Measurements from ENCODE around the gene BAG5. TPM values are rescaled to one million over a fixed set of nuclear protein-coding genes. Genes with fewer than 3 reads are reported as not detected.

The BAG5 gene
- total RNA-seq, 1 donor from 2014 or later = 20.1 TPM

DNA sequence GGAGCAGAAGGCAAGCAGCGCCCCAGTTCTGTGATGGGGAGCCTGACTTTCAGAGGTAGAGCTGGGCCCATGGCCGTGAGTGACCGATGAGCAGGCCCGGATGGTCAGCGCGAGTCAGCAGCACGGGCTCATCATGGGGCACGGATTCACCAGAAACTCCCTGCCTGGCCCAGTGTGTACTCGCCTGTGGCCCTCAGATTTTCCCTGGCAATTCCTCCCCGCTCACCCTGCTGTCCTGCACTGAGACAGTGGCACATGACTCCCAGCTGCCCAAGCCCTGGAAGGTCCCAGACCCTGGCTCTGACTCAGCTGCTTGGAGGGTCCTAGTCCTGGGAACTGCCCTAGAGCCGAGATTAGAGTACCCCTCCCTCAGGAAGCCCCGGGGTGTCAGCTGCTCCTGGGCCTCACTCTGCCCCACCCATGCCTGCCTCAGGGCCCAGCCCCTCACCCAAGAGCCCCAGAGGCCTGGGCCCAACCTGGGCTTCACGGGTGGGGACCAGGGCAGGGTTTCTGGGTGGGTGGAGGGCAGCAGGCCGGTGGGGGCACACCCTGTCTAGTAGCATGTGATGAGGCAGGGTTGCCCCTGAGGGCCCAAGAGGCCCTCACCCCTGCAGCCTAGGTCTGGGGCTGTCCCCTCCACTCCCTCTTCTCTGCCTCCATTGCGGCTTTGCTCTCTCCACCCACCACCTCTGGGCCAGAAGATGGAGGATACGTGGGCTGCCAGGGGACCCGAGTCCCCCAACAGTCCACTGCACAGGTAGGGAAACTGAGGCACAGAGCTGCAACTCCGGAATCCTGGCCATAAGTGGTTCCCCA lies 25.1 kb downstream of the BAG5 start:
- DNase-seq (ENCODE audit: low spot score) = no peak
- intact Hi-C loops (cut with DNase I) = no loop called here

DNA sequence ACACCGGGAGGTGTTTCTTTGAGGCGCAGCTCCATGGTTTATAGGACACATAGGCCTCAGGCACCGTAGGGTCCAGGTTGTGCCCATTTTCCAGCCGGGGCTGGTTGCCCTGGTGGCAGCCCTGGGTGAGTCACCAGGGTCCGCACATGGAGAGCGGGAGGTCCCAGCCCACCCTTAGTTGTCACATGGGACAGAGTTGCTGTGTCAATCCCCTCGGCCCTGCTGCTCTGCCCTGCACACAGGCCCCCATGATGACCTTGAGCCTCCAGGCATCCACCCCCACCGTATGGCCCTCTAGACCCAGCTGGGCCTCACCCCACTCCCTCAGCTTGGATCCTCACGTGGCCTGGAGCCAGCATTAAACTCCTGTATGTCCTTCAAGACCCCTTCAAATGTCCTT lies 25.8 kb downstream of the BAG5 start:
- DNase-seq (ENCODE audit: low spot score) = no peak
- intact Hi-C loops (cut with DNase I) = no loop called here

DNA sequence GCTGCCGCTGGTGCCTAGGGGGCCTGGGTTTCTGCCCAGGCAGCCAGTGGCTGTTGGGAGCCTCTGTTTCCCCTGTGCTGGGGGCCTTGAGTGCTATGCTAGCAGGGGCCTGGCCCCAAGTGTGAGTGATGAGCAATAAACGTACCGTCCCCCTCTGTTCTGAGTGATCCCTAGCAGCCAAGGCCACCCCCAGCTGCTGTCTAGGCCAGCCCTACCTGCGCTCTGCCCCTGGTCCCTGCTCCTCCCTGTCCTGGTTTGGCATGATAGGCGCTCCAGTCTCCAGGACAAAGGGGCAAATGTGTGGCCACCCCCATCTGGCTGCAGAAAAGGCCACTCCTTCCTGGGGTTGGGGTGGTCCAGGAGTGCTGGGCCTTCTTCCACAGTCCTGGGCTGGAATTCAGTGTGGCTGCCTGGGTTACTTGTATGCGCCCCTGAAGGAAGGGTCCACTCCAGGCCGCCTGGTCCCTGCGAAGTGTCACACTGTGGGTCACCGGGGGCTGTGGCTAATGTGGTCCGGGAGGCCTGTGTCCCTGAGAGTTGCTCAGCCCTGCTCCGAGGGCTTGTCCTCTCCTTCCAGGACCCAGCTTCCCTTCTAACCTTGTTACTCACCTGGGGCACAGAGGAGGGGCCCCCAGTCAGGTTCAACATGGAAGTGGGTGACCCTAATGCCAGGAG lies 26.4 kb downstream of the BAG5 start:
- intact Hi-C loops (cut with DNase I) = no loop called here
- DNase-seq (ENCODE audit: low spot score) = no peak

DNA sequence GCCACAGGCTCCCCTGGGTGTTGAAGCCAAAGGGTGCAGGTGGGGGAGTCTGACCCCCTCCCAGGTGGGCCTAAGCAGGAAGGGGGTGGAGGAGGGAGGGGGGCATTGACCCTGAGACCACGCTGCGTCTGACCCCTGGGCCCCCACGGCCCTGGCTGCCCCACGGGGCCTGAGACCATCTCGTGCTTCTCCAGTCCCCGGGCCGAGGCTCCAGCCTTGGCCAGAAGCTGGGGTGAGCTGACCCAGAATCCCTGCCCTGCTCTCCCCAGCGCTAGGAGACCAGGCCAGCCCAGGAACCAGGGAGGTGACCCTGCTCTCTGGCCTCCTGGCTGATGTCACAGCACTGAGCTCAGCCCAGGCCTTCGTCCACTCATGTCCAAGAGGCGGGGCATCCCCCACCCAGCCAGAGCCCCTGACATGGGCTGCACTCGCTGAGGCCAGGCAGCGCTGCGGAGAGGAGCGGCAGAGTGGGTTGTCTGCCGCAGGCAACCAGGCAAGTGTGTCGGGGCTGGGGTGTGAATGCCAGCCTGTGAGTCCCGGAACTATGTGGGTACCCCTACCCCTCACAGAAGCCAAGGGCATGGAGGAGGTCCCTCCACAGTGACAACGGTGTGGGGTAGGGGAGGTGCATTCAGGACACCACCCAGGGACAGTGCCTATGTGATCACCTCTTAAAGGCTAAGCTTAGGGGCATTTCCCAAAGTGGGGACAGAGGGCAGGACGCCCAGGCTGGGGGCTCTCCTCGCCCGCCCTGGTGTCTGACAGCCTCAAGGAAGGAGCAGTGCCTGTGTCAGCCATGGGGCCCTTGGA lies 27.2 kb downstream of the BAG5 start:
- intact Hi-C loops (cut with DNase I) = no loop called here
- no peak for DNase-seq (ENCODE audit: low spot score)

DNA sequence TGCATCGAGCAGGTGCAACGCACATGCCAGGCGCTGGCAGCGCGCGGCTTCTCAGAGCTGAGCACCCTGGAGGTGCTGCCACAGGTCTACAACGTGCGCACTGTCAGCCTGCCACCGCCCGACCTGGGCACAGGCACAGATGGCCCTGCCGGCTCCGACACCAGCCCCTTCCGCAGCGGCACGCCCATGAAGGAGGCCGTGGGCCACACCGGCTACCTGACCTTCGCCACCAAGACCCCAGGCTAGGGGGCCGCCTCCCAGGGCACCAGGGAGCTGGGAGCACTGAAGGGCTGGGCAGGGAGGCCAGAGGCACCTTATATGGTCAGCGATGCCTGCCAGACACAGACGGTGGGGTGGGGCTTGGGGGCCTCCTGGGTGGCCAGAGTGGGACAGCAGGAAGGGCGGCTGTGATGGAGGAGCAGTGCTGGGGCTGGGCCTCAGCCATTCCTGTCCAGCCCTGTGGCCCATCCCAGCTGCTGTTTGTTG lies 27.8 kb downstream of the BAG5 start:
- DNase-seq (ENCODE audit: low spot score) = no peak
- intact Hi-C loops (cut with DNase I) = no loop called here

DNA sequence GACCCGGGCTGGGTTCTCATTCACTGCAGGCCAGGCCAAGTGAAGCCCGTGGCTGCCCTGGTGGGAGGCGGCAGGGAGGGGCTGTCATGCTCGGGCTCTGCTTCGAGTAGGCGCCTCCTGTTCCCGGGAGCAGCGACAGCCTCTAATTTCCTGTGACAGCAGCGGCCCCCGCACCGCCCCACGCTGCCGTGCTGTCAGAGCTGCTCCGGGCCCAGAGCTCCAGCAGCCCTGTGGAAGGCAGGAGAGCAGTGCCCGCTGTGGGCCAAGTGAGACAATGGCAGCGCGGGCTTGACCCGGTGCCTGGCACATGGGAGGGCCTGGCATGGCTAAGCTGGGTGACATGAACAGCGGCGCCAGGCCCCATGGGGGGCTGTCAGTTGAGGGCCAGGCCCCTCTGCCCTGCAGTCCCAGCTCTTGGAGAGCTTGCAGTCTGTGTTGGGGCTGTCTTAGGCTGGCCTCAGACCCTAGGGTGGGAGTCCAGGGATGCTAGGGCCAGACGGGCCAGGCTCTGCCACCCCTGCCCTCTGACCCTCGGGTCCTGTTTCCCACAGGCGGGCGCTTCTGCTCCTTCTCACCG lies 28.4 kb downstream of the BAG5 start:
- intact Hi-C loops (cut with DNase I) = no loop called here
- no peak for DNase-seq (ENCODE audit: low spot score)

DNA sequence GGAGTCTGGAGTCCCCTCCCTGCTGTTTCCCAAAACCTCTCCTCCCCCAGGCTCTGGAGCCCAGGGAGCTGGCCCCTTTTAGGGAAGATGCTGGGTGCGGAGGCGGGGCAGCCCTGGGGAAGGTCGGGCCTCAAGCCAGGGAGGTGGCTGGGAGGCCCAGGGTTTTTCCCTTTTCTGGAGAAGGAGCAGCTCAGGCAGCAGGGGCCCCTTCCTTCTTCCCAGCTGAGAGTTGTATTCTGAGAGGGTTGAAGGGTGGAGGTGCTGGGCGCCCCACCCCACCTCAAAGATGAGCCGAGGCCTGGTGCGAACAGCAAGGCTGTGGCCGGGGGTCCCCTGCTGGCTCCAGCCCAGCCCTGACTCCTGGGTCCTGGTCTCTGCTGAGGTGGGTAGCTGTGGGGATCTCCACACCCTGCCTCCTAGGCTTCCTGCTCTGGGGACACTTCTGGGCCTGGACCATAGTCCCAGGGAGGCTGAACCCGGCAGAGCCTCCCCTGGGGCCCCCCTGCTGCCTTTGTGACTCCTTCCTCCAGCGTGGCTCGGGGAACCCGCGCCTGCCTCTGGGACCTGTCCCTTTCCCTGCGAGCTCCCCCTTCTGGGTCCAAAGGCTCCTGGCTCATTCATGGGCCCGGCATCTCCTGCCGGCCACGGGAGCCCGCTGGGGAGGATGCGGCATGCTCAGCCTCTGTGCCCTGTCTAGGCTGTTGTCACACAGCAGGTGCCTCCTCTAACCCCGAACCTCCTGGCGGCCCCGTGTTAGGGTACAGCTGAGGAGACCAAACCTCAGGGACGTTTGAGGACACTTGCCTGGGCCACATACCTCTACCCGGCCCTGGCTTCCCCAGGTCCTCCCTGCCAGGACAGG lies 29.1 kb downstream of the BAG5 start:
- no peak for DNase-seq (ENCODE audit: low spot score)
- intact Hi-C loops (cut with DNase I) = no loop called here

DNA sequence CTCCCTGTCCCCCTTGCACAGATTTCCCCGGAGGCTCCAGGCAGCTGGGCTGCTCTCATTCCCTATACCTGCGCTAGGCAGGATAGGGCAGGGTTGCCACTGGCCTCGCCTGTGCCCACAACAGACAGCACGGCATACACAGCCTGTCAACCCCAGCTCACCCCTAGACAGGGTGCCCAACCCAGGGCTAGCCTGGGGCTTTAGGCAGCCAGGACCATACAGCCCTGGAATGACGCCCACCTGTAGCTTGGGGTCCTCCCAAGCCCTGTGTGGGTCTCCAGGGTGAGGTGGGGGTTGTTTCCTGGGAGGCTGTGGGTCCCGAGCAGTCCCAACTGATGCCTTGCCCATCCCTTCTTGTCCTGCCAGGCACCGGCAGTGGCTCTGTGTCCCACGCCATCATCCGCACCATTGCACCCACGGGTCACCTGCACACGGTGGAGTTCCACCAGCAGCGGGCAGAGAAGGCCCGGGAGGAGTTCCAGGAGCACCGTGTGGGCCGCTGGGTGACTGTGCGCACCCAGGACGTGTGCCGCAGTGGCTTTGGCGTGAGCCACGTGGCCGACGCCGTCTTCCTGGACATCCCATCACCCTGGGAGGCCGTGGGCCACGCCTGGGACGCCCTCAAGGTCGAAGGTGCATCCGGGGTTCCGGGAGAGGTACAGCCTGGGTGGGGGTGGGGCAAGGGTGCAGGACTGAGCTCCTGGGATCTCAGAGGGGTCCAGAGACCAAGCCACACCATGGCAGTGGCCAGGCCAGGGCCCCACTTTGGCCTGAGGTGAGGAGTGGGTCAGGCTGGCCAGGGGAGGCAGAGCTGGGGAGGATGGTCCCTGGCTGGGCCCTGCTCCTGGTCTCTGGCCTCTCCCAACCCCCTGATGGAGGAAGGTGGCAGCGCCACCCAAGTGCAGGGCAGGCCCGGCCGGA lies 30.0 kb downstream of the BAG5 start:
- no peak for DNase-seq (ENCODE audit: low spot score)
- intact Hi-C loops (cut with DNase I) = no loop called here

DNA sequence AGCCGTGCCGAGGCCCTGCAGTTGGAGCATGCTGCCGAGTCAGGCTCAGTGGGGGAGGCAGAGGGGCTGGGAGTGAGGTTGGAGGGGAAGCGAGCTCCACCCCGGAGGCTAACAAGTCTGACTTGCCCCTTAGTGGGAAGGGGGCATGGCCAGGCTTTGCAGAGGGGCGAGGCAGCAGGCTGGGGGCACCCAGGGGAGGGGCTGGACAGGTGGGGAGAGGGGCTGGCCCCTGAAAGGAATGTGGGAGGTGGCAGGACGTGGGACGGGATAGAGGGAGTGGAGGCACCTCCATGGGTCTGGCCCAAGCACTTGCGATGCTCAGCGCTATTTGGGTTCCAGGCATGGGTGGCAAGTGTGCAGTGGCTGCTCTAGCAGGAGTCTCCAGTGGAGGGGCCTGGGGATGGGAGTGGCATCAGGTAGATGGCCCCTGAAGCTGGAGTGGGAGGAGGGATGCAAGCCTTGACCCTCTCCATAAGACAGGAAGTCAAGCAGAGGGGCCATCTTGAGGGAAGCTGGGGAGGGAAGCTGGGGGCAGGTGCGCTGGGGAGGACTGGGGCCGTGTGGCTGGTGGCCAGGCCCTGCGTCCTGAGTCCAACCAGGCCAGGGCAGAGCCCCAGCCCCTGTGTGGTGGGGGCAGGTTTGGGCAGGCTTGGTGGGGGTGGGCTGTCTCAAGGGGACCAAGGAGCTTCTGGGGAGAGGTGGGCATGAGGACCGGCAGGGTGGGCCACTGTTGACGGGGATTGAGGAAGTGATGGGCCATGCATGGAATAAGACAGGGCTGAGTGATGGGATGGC lies 30.8 kb downstream of the BAG5 start:
- DNase-seq (ENCODE audit: low spot score) = no peak
- intact Hi-C loops (cut with DNase I) = no loop called here

DNA sequence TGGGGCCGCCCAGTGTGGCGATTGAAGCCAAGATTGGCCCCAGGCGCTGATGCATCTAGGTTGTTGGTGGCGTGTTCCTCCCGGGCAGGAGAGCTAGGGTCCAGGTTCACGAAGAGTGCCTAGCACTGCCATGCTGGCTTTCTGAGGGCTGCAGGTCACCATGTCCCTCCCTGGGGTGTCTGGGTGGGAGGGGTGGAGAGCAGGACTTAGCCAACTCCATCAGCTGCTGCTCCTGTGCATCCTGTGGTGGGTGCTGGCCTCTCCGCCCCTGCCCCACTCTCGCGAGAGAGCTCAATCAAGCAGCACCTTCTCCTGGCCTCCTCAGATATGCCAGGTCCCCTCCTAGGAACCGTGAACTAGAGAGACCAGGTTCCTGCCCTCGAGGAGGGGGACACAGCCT lies 31.6 kb downstream of the BAG5 start:
- no peak for DNase-seq (ENCODE audit: low spot score)
- intact Hi-C loops (cut with DNase I) = no loop called here

DNA sequence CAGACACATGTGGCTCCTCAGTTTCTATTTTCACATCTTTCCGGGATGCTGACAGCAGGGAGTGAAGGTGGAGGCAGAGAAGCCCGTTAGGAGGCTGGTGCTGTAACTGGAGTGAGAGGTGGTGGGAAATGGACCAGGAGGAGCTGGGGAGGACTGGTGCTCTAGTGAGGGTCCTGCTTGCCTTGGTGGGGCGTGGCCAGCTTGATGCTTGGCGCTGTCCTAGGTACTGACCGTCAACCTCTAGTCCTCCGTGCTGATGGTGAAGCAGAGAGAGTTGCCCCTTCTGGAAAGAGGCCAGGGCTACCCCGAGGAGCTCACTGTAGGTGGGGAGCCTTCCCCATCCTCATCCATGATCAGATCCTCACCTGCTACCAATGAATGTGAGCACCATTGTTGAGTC lies 32.1 kb downstream of the BAG5 start:
- intact Hi-C loops (cut with DNase I) = no loop called here
- no peak for DNase-seq (ENCODE audit: low spot score)

DNA sequence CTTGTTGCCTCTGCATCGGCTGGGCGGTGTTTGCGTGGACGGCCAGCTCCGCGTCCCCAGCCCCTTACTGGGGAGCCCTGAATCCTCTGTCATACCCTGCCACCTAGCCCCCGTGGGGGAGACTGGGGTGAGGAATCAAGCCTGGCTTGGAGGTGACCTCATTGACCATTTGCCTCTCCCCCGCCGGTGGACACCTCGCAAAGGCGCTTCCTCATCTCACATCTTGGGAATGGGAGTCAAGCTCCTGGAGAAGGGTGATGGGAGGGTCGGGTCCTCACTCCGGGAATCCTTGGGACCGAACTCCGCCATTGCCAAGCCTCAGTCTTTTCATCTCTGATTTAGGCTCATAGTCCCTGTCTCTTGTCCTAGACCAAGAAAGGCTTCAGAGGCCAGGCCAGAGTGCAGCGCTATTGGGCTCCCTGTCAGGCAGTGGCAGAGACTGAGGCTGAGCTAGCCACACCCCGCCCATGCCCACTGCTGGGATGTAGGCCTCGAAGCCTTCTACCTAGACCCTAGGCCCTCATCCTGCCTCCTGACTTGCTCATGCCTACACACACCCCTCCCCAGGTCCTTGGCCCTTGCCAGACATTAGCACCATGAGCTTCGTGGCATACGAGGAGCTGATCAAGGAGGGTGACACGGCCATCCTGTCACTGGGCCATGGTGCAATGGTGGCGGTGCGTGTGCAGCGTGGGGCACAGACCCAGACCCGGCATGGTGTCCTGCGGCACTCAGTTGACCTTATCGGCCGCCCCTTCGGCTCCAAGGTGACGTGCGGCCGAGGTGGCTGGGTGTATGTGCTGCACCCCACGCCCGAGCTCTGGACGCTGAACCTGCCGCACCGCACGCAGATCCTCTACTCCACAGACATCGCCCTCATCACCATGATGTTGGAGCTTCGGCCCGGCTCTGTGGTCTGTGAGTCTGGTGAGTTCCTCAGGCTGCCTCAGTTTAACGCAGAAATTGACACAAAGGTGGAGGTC lies 32.8 kb downstream of the BAG5 start:
- intact Hi-C loops (cut with DNase I) = no loop called here
- no peak for DNase-seq (ENCODE audit: low spot score)

DNA sequence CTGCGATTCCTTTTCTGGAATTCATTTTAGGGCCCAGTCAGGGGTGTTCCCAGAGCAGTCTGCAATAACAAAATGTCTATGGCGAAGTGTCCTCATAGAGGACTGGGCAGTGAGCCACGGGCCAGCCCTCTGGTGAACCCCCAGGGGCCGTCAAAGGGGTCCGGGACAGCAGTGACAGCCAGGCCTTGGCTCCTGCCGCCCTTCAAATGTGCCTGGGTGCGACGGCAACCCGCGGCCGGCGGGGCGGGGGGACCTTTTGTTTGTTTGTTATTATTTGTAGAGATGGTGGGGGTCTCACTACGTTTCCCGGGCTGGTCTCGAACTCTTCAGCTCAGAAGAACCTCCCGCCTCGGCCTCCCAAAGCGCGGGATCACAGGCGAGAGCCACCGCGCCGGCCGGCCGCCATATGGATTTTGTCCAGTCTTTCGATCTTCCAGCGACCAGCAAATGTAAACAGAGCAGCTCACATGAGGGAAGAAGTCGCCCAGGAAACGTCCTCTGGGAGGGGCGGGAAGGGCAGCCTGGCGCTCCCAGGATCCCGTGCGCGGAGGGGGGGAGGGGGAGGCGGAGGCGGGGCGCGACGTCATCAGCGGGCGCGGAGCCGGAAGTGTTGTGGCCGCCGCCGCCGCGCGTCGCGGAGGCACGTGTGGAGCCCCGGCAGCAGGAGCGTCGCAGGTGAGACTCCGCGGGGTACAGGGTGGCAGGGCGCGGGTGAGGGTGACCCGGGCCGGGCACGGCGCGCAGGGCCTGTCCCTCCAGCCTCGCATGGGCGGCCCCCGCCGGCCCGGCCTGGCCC lies 33.7 kb downstream of the BAG5 start, which contains the start of gene TRMT61A:
TSS of gene TRMT61A (plus strand) at position 610 of the 796 bp plus-strand sequence. CDS start 783 bp downstream, outside the sequence.
- intact Hi-C loops (cut with DNase I) = no loop called here
- peak; percentile 93 for DNase-seq (ENCODE audit: low spot score)

DNA sequence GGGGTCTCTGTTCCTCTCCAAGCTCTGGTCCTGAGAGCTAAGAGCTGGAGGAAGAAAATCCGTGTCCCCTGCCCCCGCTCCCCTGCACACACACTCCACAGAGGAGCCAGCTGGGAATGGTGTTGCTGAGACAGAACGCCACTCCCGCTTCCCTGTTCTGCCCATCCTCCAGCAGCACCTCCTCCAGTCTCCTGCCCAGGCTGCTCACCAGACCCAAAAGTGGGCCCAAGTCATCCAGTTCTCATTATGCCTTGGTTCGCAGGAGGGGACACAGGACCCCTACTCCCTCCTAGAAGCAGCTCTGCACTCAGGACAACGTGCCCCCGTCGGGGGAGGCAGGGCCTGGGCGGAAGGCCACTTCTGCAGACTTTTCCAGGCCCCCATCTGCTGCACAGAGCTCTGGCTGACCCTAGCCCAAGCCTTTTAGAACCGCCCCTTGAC lies 34.3 kb downstream of the BAG5 start:
- no peak for DNase-seq (ENCODE audit: low spot score)
- intact Hi-C loops (cut with DNase I) = no loop called here

Data from cardiac septum (tissue), 1 donor.